Activated naive CD4-positive, alpha-beta T cell treated with Interleukin-2 at 50 U/mL for 16 hours (primary cell): ENCODE results near the gene STMP1.
"Not testable (repeated sequence)": the region's sequence is repeated elsewhere in the genome, so short reads cannot be mapped to it uniquely, and the experiment has no call there.

Experiments
- DNase-seq: peaks from one replicate; pipeline ENCODE4 v3.0.0-alpha.2; 2020

STMP1 gene

GRCh38 chr7:135665042-135665441, 2.7 kb downstream of the STMP1 start:
- no peak for DNase-seq

GRCh38 chr7:135666156-135666555, 3.8 kb downstream of the STMP1 start:
- no peak for DNase-seq

GRCh38 chr7:135666846-135667245, 4.5 kb downstream of the STMP1 start:
- no peak for DNase-seq

GRCh38 chr7:135667626-135668025, 5.3 kb downstream of the STMP1 start:
- not testable (repeated sequence) for DNase-seq

GRCh38 chr7:135668852-135669395, 6.6 kb downstream of the STMP1 start:
- not testable (repeated sequence) for DNase-seq

GRCh38 chr7:135669774-135670173, 7.5 kb downstream of the STMP1 start:
- no peak for DNase-seq

GRCh38 chr7:135670179-135670578, 7.9 kb downstream of the STMP1 start:
- no peak for DNase-seq

- DNase-seq: no peak
Measured at GRCh38 chr7:135672560-135673359, 10.4 kb downstream of the STMP1 start.

GRCh38 chr7:135673360-135673706, 11.0 kb downstream of the STMP1 start:
- no peak for DNase-seq

GRCh38 chr7:135678612-135679575, 16.6 kb downstream of the STMP1 start:
- no peak for DNase-seq

- no peak for DNase-seq
Measured at GRCh38 chr7:135681762-135682161, 19.4 kb downstream of the STMP1 start.

GRCh38 chr7:135682191-135682590, 19.9 kb downstream of the STMP1 start:
- no peak for DNase-seq

GRCh38 chr7:135683609-135684008, 21.3 kb downstream of the STMP1 start:
- DNase-seq: no peak

- no peak for DNase-seq
Measured at GRCh38 chr7:135684136-135684535, 21.8 kb downstream of the STMP1 start.

GRCh38 chr7:135684699-135685098, 22.4 kb downstream of the STMP1 start:
- DNase-seq: no peak

GRCh38 chr7:135685306-135686084, 23.2 kb downstream of the STMP1 start:
- no peak for DNase-seq

- DNase-seq: no peak
Measured at GRCh38 chr7:135687466-135687865, 25.2 kb downstream of the STMP1 start.

GRCh38 chr7:135690566-135690965, 28.3 kb downstream of the STMP1 start:
- no peak for DNase-seq

- no peak for DNase-seq
Measured at GRCh38 chr7:135692055-135692454, 29.7 kb downstream of the STMP1 start.

GRCh38 chr7:135692606-135693005, 30.3 kb downstream of the STMP1 start:
- not testable (repeated sequence) for DNase-seq

GRCh38 chr7:135693558-135693957, 31.2 kb downstream of the STMP1 start:
- no peak for DNase-seq

- no peak for DNase-seq
Measured at GRCh38 chr7:135697276-135698049, 35.1 kb downstream of the STMP1 start.
